GM18907 (cell line): Measurements from ENCODE around the gene ADAMTSL4.
"Not testable (repeated sequence)": the region's sequence is repeated elsewhere in the genome, so short reads cannot be mapped to it uniquely, and the experiment has no call there.

Experiments used
- ATAC-seq: cut with Tn5 transposase; IDR thresholded peaks from one replicate; pipeline ENCODE4 v1.9.1; 2021; ENCODE audit warnings: mild to moderate bottlenecking, moderate library complexity; ENCODE audit not compliant: unreplicated experiment

The ADAMTSL4 gene

DNA sequence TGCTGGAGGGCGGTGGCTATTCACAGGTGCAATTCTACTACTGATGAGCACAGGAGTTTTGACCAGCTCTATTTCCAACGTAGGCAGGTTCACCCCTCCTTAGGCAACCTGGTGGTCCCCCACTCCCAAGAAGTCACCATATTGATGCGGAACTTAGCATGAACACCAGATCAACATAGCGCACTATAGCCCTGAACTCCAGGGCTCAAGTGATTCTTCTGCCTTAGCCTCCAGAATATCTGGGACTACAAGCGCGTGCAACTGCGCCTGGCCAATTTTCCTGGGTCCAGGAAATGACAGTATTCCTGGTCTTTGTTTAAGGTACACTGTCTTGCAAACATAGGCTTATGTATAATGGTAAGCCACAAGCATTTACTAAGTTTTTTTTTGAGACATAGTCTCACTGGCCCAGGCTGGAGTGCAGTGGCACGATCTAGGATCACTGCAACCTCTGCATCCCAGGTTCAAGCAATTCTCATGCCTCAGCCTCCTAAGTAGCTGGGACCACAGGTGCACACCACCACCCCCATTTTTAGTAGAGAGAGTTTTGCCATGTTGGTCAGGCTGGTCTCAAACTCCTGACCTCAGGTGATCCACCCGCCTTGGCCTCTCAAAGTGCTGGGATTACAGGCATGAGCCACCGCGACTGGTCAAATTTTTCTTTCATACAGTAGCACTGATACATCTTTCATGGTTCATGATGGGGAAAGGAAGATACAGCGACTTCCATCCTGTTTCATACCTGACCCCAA, 17.6 kb downstream of the ADAMTSL4 start:
- no peak for ATAC-seq

DNA sequence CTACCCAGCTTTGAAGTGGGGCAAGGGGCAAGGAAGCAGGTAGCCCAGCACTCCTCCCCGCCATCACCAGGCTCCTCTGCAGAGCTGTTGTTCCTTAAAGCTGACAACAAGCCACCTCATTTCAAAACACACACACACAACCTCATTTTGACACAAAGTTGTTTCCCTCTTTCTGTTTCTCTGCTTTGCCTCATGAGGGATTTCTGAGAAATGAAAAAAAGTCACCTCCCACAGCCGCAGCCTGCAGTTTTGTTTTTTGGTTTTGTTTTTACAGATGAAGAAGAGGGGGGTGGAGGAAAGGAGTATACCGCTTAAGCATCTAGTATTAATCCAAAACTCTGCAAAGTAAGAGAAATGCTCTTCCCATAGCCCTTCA, 18.1 kb downstream of the ADAMTSL4 start:
- ATAC-seq: peak; percentile 34

DNA sequence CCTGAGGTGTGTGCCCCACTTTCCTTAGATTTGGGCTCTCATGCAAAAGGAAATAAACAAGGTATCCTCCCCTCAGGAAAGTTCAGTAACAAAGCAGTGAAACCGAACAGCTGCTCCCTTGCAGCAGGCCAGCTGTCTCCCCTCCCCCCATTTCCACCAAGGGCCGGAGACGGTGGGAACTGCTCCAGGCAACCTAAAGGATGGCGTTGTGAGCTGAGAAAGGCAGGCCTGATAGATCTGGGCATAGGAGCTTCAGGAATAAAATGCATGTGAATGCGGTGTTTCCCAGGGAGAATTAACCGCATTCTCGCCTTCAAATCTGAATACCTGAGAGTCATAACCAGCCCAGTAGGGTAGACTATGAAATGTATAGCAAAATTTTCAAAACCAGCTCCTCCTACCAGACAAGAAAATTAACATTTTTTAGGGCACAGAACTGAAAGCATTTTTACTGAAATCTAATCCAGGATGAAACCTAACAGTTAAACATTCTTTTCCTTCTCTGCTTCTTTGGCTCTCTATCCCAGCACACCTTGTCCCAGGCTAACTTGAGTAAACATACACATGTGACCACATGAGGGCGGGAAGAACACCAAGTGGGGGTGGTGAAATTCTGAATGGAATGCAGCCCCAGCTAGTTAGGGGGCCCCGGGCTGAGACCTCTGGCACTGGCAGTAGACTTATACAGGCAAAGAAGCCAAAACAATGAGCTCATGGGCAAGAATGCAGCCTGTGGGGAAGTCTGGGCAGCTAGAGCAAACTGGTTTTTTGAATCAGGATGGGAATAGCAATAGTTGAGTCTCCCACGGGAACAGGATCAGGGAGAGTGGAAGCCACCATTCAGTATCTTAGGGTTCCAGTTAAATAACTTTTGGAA, 18.7 kb downstream of the ADAMTSL4 start:
- ATAC-seq: peak; percentile 28

DNA sequence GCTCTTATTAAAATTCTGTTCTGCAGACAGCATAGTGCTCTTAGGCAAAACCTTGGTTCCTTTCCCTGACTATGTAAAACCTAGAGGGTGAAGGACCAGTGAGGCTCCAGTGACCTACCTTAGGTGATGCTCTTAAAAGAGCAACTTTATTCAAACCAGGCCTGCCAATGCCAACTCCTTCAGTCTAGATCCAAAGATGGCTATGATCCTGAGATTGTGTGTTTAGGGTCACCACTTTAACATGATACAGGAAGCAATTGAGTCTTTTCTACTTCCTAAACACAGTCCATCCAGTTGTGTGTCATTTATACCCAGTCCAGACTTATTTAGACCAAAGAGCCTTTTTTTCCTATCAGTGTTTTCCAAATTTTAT, 19.4 kb downstream of the ADAMTSL4 start:
- ATAC-seq: no peak

DNA sequence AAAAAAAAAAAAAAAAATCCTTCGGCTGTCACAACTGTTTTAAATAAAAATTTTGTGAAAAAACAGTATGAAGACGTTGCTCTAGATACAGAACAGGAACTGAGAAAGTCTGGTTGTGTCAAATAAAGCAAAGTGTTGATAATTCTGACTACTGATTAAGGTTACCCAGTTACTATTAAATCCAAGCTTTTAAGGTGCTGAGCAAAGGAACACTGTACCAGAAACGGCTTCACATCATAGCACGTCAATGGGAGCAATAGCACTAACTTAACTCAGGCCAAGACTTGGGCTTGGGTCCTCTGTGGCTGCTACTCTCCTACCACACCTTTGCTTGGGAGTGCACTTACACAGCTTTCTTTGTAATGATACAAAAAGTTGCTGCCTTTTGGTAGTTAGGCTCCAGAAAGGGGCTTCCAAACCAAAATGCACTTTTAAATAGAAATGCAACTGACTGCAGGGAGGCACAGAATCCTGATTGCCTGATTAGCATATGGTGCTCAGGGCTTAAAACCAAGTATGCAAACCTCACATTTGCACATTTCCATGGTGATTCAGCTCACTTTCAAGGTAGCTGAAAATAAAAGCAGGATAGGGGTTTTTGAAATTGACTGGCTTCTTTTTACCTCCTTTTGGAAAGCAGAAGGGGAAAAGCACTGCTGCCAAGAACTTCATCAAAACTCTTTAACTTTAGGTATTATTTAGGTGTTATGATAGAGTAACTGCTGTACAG, 23.9 kb downstream of the ADAMTSL4 start:
- ATAC-seq: no peak

DNA sequence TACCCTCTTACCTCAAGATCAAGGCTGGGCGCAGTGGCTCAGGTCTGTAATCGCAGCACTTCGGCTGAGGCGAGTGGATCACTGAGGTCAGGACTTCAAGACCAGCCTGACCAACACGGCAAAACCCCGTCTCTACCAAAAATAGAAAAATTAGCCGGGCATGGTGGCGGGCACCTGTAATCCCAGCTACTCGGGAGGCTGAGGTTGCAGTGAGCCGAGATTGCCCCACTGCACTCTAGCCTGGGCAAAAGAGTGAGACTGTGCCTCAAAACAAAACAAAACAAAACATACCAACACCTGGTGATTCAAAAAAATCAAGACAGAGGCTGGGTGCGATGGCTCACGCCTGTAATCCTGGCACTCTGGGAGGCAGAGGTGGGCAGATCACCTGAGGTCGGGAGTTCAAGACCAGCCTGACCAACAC, 24.5 kb downstream of the ADAMTSL4 start:
- ATAC-seq: not testable (repeated sequence)

DNA sequence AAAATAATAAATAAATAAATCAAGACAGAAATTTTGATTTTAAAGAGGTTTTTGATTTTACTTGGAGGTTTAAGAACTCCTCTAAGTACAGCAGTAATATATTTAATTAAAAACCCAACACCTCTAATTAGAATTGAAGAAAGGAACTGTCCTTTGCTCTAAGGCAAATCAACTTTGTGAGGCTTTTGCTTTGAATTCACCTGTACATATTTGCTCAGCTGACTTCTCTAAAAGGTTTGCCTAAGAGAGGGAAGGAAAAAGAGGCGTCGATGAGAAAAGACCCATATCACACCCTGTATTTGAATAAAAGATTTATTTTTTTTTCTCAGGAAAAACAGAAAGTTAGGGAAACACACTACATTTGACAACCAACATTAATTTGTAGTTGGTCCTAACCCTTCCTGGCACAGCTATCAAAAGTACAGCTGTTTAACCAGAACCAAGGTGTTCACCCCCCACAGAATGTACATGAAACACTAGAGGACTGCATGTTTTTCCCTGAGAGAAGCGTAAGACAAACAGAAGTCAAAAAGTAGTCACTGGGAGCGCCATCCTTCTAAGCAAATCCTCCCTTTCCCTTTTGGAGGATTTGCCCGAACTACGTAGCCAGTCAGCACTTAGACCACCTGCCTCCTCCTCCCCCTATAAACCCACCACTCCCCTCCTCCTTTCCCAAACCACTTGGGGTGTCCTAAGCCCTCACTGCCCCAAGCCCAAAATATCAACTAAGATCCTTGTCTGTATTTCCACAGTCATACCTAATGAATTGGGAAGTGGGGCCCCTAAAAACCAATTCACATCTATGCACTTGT, 25.3 kb downstream of the ADAMTSL4 start:
- no peak for ATAC-seq

DNA sequence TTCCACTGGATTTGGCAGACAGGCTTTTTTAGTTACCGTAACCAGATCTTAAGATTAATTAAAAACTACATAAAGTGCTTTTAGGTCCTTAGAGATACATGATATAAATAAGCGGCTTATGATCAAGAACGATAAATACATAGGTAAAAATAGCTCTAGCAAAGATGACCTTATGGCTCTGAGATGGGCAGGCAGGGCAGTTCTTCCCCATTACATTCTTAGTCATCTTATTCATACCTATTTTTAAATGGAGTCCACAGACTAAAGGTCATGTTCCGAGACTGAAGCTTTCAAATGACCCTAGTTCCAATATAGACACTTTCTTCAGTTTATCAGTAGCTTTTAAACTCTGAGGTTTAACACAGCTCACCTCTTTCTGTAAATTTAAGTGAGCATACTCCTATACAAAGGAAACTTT, 25.9 kb downstream of the ADAMTSL4 start:
- ATAC-seq: no peak

DNA sequence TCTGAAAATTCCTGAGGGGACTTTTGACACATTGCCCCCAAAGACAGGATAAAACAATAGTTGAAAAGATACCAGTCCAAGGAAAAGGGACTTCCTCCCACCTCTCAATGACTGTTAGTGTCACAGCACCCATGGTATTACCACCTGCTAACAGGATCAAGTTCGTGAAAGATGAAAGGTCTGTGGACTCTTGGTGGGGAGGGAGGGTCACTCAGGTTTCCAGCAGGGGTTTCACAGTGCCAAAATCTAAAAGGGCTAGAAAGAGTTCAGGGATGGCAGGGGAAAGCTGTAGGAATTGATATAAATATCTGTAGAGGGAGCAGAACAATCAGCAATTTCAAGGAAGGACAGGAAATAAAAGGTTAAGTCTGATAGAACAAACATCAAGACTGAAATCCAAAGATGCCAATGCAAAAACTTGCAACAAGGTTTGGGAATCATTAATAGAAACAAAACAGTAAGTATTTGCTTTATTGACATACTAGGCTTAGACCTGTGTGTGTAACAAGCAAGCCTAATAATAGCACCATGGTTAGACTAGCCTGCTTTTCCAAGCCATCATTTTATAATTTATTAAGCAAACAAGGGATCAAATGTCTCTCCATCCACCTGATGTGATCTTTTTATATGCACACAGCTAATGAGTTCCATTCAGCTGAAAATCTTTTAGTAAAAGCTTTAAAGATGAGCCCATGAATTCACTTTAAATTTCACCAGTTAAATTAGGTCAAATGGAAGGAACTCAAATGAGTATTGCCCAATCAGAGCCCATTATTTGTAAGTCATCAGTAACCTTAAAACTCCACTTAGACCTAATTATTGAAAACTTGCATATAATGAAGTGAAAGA, 26.5 kb downstream of the ADAMTSL4 start:
- no peak for ATAC-seq

DNA sequence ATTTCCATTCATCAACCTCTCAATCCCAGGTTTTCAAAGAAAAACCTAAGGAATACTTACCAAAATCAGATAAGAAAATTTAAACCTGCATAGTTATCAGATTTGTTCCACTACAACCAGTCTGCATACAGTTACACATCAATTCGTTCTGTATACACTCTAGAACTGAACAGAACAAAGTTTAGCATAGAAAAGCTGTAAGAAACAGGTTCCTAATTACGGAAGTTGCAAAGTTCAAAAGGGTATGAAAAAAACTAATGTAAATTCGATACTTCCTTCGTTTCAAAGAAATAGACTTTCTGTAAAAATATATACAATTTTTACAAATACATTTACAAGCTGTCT, 27.1 kb downstream of the ADAMTSL4 start:
- ATAC-seq: no peak

DNA sequence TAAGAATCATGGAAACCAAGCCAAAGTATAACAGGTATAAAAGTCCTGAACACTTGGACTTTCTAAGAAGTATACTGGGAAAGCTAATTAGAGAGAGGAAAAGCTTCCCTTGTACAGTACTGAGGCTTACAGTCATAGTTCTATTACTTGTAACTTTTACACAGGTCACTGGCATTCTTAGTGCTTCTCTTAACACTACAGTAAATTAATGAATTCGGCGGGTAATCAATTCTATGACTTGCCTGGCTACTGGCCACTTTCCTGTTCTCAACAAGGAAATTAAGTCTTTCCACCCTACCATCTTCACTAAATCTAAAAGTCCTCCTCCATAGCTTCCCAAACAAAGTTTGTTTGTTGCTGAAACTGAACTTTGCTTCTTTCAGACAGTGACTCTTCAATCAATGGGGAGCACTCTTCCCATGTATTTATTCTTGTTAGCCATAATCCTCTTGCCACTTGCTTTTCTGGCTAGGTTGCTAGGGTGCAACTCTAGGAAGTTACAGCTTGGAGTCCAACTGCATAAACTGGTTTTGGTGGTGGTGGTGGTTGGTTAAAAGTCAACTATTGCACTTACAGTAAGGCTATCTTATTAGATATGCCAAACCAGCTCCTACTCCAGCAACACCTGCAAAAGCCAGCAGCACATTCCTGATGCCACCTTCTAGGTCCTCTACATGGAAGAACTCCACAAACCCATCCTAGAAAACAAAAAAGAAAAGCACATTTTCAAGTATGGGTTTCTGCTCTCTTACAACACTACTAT, 27.8 kb downstream of the ADAMTSL4 start:
- no peak for ATAC-seq

DNA sequence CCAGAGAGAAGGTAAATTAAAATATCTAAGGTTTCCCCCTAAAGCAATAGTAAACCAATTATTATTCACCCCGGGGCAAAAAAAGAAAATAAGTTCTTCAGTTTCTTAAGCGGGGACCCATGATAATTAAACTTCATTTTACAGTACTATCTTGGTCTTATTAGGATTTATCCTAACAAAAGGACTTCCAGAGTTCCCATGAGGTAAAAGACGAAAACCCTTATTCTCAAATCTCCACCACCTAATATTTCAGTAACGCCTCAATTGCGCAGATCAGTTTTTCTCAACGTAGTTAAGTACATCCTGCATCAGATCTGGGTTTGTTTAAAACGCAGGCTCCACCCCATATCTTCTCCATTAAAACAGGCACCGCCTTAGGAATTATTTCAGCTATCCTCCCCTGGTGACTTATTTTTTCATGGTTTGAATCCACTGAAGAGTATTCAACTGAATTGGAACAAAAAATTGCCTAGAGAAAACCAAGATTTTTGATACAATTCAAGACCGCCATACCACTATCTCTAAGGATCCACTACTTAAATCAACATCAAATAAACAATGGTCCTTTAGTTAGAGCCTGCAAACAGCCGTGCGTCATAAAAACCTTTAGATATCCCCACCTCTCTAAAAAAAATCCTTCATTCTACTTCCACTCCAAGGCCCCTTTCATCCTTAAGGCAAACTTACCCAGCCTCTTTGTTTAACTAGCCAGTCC, 28.5 kb downstream of the ADAMTSL4 start:
- ATAC-seq: no peak

DNA sequence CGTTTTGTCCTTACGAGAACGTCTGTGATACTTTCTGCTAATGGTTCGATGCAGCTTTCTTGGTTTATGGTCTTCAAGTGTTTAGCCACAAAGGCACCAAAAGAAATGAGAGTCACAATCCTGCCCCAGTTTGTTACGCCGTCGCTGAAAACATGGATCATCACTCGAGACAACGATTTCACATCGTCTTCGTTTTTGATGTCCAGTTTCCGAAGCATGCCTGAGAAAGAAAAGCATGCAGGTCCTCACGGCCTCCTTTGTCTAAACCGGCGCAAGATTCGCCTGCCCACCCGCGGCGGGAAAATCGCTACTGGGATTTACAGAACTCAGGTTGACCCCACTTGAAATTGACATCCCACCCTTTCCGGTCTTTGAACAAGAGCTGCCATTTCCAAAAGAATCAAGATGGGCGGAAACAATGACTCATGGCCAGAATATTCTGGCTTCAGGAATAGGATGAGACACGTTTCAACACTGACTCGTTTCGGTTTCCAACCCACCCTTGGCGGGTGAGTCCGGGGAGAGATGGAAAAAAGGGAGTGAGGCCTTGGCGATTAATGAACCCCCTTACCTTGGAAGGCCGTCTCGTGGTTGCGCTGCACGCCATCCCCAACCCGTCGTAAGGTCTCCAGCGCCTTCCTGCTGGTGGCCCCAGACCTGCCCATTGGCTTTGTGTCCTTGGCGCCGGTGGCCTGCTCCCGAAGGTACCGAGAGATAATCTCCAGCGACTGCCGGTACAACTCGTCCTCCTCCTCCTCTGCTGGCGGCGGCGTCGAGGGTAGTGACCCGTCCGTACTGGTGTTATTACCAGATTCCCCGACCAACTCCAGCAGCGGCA, 29.3 kb downstream of the ADAMTSL4 start:
- no peak for ATAC-seq

DNA sequence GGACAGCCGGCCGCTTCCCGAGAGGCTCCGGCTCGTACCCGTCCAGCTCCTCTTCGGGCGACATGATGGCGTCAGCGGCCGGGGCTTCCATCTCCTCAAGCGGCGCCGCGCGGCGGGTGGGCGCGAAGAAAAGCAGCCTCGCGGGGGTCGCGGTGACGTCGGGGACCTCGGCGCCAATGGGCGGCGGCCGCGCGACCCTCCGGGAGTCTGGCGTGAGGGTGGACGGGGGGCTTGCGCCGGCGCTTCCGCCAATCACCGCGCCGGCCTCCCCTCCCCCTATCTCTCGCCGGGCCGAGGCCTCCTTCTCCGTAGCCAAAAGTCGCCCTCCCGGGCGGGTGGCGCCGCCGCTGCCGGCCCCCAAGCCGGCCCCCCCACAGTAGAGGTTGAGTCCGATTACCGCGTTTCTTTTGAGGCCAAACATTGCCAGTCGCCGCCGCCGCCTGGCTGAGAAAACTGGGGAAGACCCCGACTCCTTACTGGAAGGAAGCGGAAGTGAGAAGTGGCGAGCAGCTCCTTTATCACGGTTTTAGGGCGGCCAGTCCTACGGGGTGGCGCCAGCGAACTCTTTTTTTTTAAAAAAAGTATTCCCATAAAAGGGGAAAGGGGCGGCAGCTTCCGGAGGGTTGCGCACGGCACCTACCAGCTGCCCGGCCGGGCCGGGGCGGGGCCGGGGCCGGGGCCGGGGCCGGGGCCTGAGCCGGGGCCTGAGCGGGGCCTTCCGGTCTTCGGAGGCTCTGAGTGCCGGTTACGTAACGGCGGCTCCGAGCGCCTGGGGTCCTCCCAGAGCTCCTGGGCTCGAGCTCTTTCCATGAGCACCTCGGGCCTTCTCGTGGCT, 30.1 kb downstream of the ADAMTSL4 start, which contains the start of gene MCL1:
Gene MCL1, minus strand, starts transcription at position 501 of the 835 bp plus-strand sequence. Its CDS starts 80 bp downstream, at position 421.
- peak; percentile 89 for ATAC-seq

DNA sequence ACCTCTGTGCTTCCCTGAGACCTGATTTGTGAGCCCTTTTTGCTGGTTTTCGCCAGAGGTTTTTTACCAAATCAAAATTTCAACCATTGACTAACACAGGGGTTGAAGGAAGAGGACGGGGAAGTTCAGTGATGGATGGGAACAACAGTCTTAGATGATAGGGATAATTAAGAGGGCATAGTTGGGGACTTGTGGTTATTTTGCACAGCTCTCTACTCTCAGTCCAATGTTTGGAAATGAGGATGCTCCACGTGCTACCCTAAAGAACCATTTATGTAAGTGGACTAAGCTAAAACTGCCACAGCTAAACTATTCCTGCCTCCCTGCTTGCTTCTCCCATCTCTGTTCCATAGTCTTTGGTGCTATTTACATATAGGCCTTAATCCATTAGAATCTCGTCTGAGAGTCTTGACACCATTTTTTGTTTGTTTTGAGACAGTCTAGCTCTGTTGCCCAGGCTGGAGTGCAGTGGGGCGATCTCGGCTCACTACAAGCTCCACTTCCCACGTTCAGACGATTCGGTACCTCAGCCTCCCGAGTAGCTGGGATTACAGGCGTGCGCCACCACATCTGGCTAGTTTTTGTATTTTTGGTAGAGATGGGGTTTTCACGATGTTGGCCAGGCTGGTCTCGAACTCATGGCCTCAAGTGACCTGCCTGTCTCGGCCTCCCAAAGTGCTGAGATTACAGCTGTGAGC, 30.9 kb downstream of the ADAMTSL4 start:
- peak; percentile 16 for ATAC-seq

DNA sequence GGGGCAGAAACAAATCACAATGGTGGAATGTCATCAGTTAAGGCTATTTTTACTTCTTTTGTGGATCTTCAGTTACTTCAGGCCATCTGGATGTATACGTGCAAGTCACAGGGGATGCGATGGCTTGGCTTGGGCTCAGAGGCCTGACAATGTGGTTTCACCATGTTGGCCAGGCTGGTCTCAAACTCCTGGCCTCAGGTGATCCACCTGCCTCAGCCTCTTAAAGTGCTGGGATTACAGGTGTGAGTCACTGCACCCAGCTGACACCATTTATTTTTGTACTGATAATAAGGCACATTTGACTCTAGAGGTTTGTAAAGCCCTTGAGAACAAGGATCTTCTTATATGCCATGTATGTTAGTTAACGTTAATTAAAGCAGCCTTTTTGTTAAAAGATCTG, 31.8 kb downstream of the ADAMTSL4 start:
- ATAC-seq: not testable (repeated sequence)
